AG09319 (cell line): ENCODE data around the gene PHF21B.

Experiments used
- DNase-seq: peaks from one replicate; pipeline ENCODE4 v3.0.0-alpha.2; 2010; ENCODE audit warnings: low read depth; ENCODE audit errors: extremely low read depth
- TF ChIP-seq, protein P1 (sequence below): IDR thresholded peaks from 2 replicates; pipeline ENCODE4 v1.5.1; 2011; ENCODE audit warnings: low read depth, mild to moderate bottlenecking, inconsistent platforms, low read length, moderate library complexity

PHF21B gene

GRCh38 chr22:45034156-45034555 lies 24.4 kb upstream of the PHF21B start:
- DNase-seq = no peak
- TF ChIP-seq, protein P1, sequence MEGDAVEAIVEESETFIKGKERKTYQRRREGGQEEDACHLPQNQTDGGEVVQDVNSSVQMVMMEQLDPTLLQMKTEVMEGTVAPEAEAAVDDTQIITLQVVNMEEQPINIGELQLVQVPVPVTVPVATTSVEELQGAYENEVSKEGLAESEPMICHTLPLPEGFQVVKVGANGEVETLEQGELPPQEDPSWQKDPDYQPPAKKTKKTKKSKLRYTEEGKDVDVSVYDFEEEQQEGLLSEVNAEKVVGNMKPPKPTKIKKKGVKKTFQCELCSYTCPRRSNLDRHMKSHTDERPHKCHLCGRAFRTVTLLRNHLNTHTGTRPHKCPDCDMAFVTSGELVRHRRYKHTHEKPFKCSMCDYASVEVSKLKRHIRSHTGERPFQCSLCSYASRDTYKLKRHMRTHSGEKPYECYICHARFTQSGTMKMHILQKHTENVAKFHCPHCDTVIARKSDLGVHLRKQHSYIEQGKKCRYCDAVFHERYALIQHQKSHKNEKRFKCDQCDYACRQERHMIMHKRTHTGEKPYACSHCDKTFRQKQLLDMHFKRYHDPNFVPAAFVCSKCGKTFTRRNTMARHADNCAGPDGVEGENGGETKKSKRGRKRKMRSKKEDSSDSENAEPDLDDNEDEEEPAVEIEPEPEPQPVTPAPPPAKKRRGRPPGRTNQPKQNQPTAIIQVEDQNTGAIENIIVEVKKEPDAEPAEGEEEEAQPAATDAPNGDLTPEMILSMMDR = no peak

DNA sequence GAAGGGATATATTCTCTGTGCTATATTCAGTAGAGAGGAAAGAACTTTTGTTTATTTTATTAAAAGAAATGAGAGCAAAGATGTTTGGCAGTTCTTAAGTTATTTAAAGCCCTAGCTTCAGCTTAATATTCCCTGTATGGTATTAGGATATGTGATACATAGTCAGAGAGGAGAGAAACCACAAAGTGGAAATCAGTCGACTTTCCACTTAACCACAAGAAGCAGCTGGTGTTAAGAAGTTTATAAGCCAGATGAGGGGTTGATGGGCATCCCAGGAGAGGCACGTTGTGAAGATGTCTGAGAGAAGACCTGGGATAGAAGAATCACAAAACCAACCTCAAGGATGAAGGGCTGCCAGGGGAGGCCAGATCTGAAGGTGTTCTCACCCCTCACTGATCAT lies 23.3 kb upstream of the PHF21B start:
- DNase-seq = no peak
- TF ChIP-seq, protein P1 = no peak

- DNase-seq = no peak
- TF ChIP-seq, protein P1 = no peak
Observed at GRCh38 chr22:45031629-45032403, 22.0 kb upstream of the PHF21B start.

- TF ChIP-seq, protein P1 = no peak
- no peak for DNase-seq
Observed at GRCh38 chr22:45029501-45029900, 19.7 kb upstream of the PHF21B start.

- DNase-seq = no peak
- TF ChIP-seq, protein P1 = no peak
Observed at GRCh38 chr22:45026511-45026910, 16.7 kb upstream of the PHF21B start.

DNA sequence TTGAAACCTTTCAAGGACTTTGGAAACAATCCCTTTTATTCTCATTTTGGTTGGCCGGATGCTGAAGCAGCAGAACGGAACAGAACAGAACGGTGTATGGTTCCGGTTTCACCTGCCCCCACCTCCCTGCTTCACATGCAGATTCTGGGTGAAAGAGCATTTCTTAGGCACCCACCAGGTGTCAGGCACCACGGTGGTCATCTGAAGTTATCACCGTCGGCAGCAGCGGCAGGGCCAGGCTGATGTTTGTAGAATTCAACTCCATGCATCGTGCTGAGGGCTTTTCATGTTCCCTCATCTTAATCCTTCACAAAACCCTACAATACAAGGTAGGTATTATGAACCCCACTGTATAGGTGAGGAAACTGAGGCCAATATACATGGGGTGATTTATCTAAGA lies 13.6 kb upstream of the PHF21B start:
- TF ChIP-seq, protein P1 = no peak

GRCh38 chr22:45019861-45020655 lies 10.3 kb upstream of the PHF21B start:
- no peak for DNase-seq
- TF ChIP-seq, protein P1 = no peak

More for the DNA sequence above, 13.6 kb upstream of the PHF21B start:
- no peak for DNase-seq
